HUDEP-2 (cell line): ENCODE results near the gene RASAL1.
"Not testable (repeated sequence)": the region's sequence is repeated elsewhere in the genome, so short reads cannot be mapped to it uniquely, and the experiment has no call there.

Experiments
- DNase-seq, 76 experiments: peaks; one replicate each; lab custom pipeline; 2025; ENCODE audit not compliant: unreplicated experiment in 76 of 76; lab: John Stamatoyannopoulos, UW

RASAL1 gene

GRCh38 chr12:113120670-113121370 lies 14.7 kb downstream of the RASAL1 start:
- no peak for DNase-seq

GRCh38 chr12:113119980-113120669 lies 15.4 kb downstream of the RASAL1 start:
- DNase-seq, result no peak

GRCh38 chr12:113118142-113118541 lies 17.4 kb downstream of the RASAL1 start:
- no peak for DNase-seq

GRCh38 chr12:113117684-113118083 lies 17.9 kb downstream of the RASAL1 start:
- DNase-seq, result not testable (repeated sequence)

- DNase-seq, result no peak
Measured at GRCh38 chr12:113116875-113117274, 18.7 kb downstream of the RASAL1 start.

GRCh38 chr12:113115455-113116126 lies 20.0 kb downstream of the RASAL1 start:
- DNase-seq, result no peak

- DNase-seq, result no peak
Measured at GRCh38 chr12:113114447-113115178, 20.9 kb downstream of the RASAL1 start.

- DNase-seq, result no peak
Measured at GRCh38 chr12:113113397-113113796, 22.2 kb downstream of the RASAL1 start.

- no peak for DNase-seq
Measured at GRCh38 chr12:113112043-113112899, 23.3 kb downstream of the RASAL1 start.

GRCh38 chr12:113111247-113111646 lies 24.3 kb downstream of the RASAL1 start:
- DNase-seq, result no peak

- no peak for DNase-seq
Measured at GRCh38 chr12:113109872-113110599, 25.5 kb downstream of the RASAL1 start.

- DNase-seq, result no peak
Measured at GRCh38 chr12:113109360-113109759, 26.2 kb downstream of the RASAL1 start.

- no peak for DNase-seq
Measured at GRCh38 chr12:113108308-113108707, 27.3 kb downstream of the RASAL1 start.

GRCh38 chr12:113106361-113106760 lies 29.2 kb downstream of the RASAL1 start:
- no peak for DNase-seq

- DNase-seq, result no peak
Measured at GRCh38 chr12:113105606-113106271, 29.8 kb downstream of the RASAL1 start.

- DNase-seq, result no peak
Measured at GRCh38 chr12:113104953-113105510, 30.5 kb downstream of the RASAL1 start.

- no peak for DNase-seq
Measured at GRCh38 chr12:113103756-113104450, 31.7 kb downstream of the RASAL1 start.

- DNase-seq, result no peak
Measured at GRCh38 chr12:113102811-113103210, 32.8 kb downstream of the RASAL1 start.
